ENCODE data around the gene GGNBP2.

DNA sequence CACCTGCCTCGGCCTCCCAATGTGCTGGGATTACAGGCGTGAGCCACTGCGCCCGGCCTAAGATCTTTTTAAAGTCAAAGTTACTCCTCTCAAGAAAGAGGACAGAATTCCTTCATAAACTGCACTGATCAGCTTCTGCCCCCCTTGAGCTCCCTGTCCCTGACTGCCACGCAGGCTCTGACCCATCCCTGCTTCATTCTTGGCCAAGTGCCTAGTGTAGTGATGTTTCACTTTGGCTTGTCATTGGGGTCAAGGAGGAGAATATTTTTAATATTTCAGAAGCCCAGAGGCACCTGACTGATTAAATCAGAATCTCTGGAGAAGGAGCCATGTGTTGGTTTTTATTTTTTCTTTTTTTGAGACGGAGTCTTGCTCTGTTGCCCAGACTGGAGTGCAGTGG is 65.8 kb downstream of the GGNBP2 start:
- TF ChIP-seq POLR2AphosphoS5 (IDR thresholded peaks at IDR 0.05; ENCODE audit: low read depth, low read length) (no peak), CEBPB (IDR thresholded peaks at IDR 0.05; ENCODE audit: low read depth, low read length) (no peak), POLR2A (IDR thresholded peaks at IDR 0.05; ENCODE audit: control extremely low read depth in 1 of 2, low read depth in 2 of 2, low read length in 2 of 2) (no peak), RXRA (IDR thresholded peaks at IDR 0.05; ENCODE audit: insufficient read depth, low read depth, low read length) (no peak), EZH2 (IDR thresholded peaks at IDR 0.05; ENCODE audit: low read depth, low read length, severe bottlenecking) (no peak), FOSL1 (IDR thresholded peaks at IDR 0.05; ENCODE audit: insufficient read depth, low read depth, low read length) (no peak), RFX5 (IDR thresholded peaks at IDR 0.05; ENCODE audit: borderline replicate concordance, low read depth, low read length) (no peak), SP1 (IDR thresholded peaks at IDR 0.05; ENCODE audit: low read depth, low read length) (no peak), EP300 (IDR thresholded peaks at IDR 0.05; ENCODE audit: borderline replicate concordance in 1 of 2, low read depth in 2 of 2, low read length in 2 of 2) (no peak), HDAC2 (IDR thresholded peaks at IDR 0.05; ENCODE audit: borderline replicate concordance in 1 of 2, low read depth in 2 of 2, low read length in 2 of 2) (no peak), CHD2 (IDR thresholded peaks at IDR 0.05; ENCODE audit: low read length) (no peak), NRF1 (IDR thresholded peaks at IDR 0.05; ENCODE audit: low read depth, low read length) (no peak)
- TF ChIP-seq, protein P1, sequence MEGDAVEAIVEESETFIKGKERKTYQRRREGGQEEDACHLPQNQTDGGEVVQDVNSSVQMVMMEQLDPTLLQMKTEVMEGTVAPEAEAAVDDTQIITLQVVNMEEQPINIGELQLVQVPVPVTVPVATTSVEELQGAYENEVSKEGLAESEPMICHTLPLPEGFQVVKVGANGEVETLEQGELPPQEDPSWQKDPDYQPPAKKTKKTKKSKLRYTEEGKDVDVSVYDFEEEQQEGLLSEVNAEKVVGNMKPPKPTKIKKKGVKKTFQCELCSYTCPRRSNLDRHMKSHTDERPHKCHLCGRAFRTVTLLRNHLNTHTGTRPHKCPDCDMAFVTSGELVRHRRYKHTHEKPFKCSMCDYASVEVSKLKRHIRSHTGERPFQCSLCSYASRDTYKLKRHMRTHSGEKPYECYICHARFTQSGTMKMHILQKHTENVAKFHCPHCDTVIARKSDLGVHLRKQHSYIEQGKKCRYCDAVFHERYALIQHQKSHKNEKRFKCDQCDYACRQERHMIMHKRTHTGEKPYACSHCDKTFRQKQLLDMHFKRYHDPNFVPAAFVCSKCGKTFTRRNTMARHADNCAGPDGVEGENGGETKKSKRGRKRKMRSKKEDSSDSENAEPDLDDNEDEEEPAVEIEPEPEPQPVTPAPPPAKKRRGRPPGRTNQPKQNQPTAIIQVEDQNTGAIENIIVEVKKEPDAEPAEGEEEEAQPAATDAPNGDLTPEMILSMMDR (IDR thresholded peaks at IDR 0.05; ENCODE audit: control extremely low read depth in 1 of 3, insufficient read depth in 1 of 3, low read depth in 1 of 3, low read length in 3 of 3): no peak
- TF ChIP-seq, protein P2, sequence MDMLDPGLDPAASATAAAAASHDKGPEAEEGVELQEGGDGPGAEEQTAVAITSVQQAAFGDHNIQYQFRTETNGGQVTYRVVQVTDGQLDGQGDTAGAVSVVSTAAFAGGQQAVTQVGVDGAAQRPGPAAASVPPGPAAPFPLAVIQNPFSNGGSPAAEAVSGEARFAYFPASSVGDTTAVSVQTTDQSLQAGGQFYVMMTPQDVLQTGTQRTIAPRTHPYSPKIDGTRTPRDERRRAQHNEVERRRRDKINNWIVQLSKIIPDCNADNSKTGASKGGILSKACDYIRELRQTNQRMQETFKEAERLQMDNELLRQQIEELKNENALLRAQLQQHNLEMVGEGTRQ (IDR thresholded peaks at IDR 0.05; ENCODE audit: low read length): no peak
